Dedifferentiated amniotic fluid mesenchymal stem cell (primary cell): Measurements from ENCODE around the gene PRR27.

Source experiments
- DNase-seq: peaks from one replicate; pipeline ENCODE4 v3.0.0-alpha.2; 2016; ENCODE audit errors: extremely low spot score

PRR27 gene

GRCh38 chr4:70153937-70154336 lies at the start of gene PRR27:
Gene PRR27, plus strand, starts transcription at chr4:70154237. Its CDS starts 139 bp downstream, at chr4:70154376.
- no peak for DNase-seq

- no peak for DNase-seq
These were observed 43.1 kb upstream of the PRR27 start for GRCh38 chr4:70110917-70111316.

- no peak for DNase-seq
These were observed 40.4 kb upstream of the PRR27 start for GRCh38 chr4:70113656-70114055.

GRCh38 chr4:70114096-70114495 lies 39.9 kb upstream of the PRR27 start:
- no peak for DNase-seq

GRCh38 chr4:70120323-70120722 lies 33.7 kb upstream of the PRR27 start:
- no peak for DNase-seq

GRCh38 chr4:70133473-70133872 lies 20.6 kb upstream of the PRR27 start:
- DNase-seq = no peak

GRCh38 chr4:70138751-70139150 lies 15.3 kb upstream of the PRR27 start:
- DNase-seq = no peak

- no peak for DNase-seq
These were observed 2.8 kb upstream of the PRR27 start for GRCh38 chr4:70151271-70151670.

GRCh38 chr4:70152088-70152487 lies 1.9 kb upstream of the PRR27 start:
- DNase-seq = no peak

GRCh38 chr4:70158576-70158975 lies 4.5 kb downstream of the PRR27 start:
- DNase-seq = no peak

GRCh38 chr4:70177090-70177489 lies 23.1 kb downstream of the PRR27 start:
- no peak for DNase-seq

- no peak for DNase-seq
These were observed 24.1 kb downstream of the PRR27 start for GRCh38 chr4:70178075-70178660.

- no peak for DNase-seq
These were observed 25.8 kb downstream of the PRR27 start for GRCh38 chr4:70179811-70180210.

- no peak for DNase-seq
These were observed 27.8 kb downstream of the PRR27 start for GRCh38 chr4:70181864-70182263.

- DNase-seq = no peak
These were observed 28.6 kb downstream of the PRR27 start for GRCh38 chr4:70182517-70183167.

- peak; percentile 50 for DNase-seq
These were observed 29.3 kb downstream of the PRR27 start for GRCh38 chr4:70183168-70183939.

GRCh38 chr4:70183940-70184246 lies 29.9 kb downstream of the PRR27 start:
- no peak for DNase-seq

- no peak for DNase-seq
These were observed 33.2 kb downstream of the PRR27 start for GRCh38 chr4:70187216-70187615.

- no peak for DNase-seq
These were observed 36.5 kb downstream of the PRR27 start for GRCh38 chr4:70190579-70190978.

- DNase-seq = no peak
These were observed 37.6 kb downstream of the PRR27 start for GRCh38 chr4:70191647-70192046.

GRCh38 chr4:70192895-70193294 lies 38.9 kb downstream of the PRR27 start:
- DNase-seq = no peak

GRCh38 chr4:70195425-70195824 lies 41.4 kb downstream of the PRR27 start, which contains the start of gene ODAM:
Gene ODAM, plus strand, starts transcription at chr4:70195725. Its CDS starts 819 bp downstream, at chr4:70196544.
- DNase-seq = no peak

GRCh38 chr4:70196857-70197256 lies 42.8 kb downstream of the PRR27 start:
- no peak for DNase-seq
